ENCODE data around the gene CBY1. TPM values are rescaled to one million over a fixed set of nuclear protein-coding genes. Genes with fewer than 3 reads are reported as not detected.

Gene CBY1
- total and polyA plus RNA-seq, 7 donors: 15.4 to 39.5 (median 22.8) TPM

DNA sequence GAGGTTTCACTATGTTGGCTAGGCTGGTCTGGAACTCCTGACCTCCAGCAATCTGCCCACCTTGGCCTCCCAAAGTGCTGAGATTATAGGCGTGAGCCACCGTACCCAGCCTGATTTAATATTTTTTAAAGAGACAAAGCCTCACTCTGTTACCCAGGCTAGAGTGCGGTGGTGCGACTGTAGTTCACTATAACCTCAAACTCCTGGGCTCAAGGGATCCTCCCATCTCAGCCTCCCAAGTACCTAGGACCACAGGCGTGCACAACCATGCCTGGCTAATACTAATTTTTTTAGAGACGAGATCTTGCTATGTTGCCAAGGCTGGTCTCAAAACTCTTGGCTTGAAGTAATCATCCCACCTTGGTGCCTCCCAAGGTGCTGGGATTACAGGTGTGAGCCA lies 62.8 kb downstream of the CBY1 start:
- peaks cover 5 to 77% of the 10 kb centered on the region in 2 donors for H3K36me3 ChIP-seq (ENCODE audit: insufficient read depth in 1 of 2, low read depth in 1 of 2)
- TF ChIP-seq, protein P1, sequence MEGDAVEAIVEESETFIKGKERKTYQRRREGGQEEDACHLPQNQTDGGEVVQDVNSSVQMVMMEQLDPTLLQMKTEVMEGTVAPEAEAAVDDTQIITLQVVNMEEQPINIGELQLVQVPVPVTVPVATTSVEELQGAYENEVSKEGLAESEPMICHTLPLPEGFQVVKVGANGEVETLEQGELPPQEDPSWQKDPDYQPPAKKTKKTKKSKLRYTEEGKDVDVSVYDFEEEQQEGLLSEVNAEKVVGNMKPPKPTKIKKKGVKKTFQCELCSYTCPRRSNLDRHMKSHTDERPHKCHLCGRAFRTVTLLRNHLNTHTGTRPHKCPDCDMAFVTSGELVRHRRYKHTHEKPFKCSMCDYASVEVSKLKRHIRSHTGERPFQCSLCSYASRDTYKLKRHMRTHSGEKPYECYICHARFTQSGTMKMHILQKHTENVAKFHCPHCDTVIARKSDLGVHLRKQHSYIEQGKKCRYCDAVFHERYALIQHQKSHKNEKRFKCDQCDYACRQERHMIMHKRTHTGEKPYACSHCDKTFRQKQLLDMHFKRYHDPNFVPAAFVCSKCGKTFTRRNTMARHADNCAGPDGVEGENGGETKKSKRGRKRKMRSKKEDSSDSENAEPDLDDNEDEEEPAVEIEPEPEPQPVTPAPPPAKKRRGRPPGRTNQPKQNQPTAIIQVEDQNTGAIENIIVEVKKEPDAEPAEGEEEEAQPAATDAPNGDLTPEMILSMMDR (IDR thresholded peaks at IDR 0.05): no peak
- no peaks in the 10 kb centered on the region for H3K9me3 ChIP-seq
- H3K27ac ChIP-seq: no peak overlapping the region
- ATAC-seq (no peak), DNase-seq (peak in 1 of 2 donors; percentile 7)
- no peak overlapping the region for H3K4me3 ChIP-seq
- intact Hi-C loops (cut with DNase I): no loop called here
- H3K4me1 ChIP-seq: peaks cover 23% of the 10 kb centered on the region
- no peaks in the 10 kb centered on the region for H3K27me3 ChIP-seq (ENCODE audit: insufficient read depth in 3 of 3, low read length in 2 of 3)
- 91 to 93% (median 92%) methylated on average over 6 of the region's 6 CpGs for WGBS, 3 donors

DNA sequence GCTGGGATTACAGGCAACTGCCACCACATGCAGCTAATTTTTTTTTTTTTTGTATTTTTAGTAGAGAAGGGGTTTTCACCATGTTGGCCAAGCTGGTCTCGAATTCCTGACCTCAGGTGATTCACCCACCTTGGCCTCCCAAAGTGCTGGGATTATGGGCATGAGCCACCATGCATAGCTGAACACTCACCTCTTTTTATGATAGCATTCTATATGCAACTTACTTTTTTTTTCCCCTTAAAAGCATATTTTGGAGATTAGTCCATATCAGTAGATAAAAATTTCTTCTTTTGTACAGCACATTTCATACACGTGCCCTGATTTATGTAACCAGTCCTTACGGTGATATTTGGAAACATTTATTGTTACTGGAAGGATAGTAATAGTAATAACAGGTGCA lies 63.9 kb downstream of the CBY1 start:
- intact Hi-C loops (cut with DNase I): no loop called here
- no peaks in the 10 kb centered on the region for H3K9me3 ChIP-seq
- ATAC-seq: no peak
- H3K4me3 ChIP-seq: no peak overlapping the region
- H3K36me3 ChIP-seq (ENCODE audit: insufficient read depth in 1 of 2, low read depth in 1 of 2): peaks cover 5 to 89% of the 10 kb centered on the region in 2 donors
- H3K27me3 ChIP-seq (ENCODE audit: insufficient read depth in 3 of 3, low read length in 2 of 3): no peaks in the 10 kb centered on the region
- TF ChIP-seq, protein P1 (IDR thresholded peaks at IDR 0.05): no peak
- peaks cover 14% of the 10 kb centered on the region for H3K4me1 ChIP-seq
- 90 to 98% (median 93%) methylated on average over 3 of the region's 3 CpGs for WGBS, 3 donors
- H3K27ac ChIP-seq: no peak overlapping the region
- peak in 1 of 2 donors; percentile 12 for DNase-seq

DNA sequence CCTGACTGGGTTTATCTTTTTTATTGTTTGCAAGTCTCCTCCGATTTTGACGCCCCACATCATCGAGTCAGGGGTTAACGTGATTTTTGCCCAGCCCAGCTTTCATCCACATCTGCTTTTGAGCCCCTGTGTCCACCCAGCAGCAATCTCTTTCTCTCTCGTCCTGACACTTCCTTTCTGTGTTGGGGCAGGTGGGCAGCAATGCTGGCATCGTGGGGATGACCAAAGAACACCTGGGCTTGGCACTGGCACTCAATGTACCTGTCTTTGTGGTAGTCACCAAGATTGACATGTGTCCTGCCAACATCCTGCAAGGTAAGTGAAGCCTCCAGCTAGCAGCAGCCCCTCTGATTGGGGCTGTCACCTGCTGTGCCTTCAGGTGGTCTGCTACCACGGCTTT lies 65.1 kb downstream of the CBY1 start:
- no peak overlapping the region for H3K4me3 ChIP-seq
- TF ChIP-seq, protein P1 (IDR thresholded peaks at IDR 0.05): no peak
- no peak for DNase-seq
- H3K27me3 ChIP-seq (ENCODE audit: insufficient read depth in 3 of 3, low read length in 2 of 3): no peaks in the 10 kb centered on the region
- H3K4me1 ChIP-seq: peaks cover 13% of the 10 kb centered on the region
- H3K36me3 ChIP-seq (ENCODE audit: insufficient read depth in 1 of 2, low read depth in 1 of 2): peaks cover 8 to 92% of the 10 kb centered on the region in 2 donors
- ATAC-seq: no peak
- WGBS, 3 donors: 84 to 93% (median 92%) methylated on average over 7 of the region's 7 CpGs
- H3K9me3 ChIP-seq: no peaks in the 10 kb centered on the region
- intact Hi-C loops (cut with DNase I): no loop called here
- no peak overlapping the region for H3K27ac ChIP-seq

Other genes with a start within 250 kb of the CBY1 start
- not detected for gene KCNJ4, start 201.4 kb upstream of the CBY1 start, total RNA-seq
- under 1 TPM in 1 of 3 donors, not detected in 2; 0.01 TPM for gene KCNJ4, start 201.4 kb upstream of the CBY1 start, polyA plus RNA-seq
- 1 to 10 TPM in 2 of 4 donors, under 1 TPM in 2; 0.80 to 1.9 (median 1.2) TPM for gene KDELR3, start 188.5 kb upstream of the CBY1 start, total RNA-seq
- 1 to 10 TPM in 1 of 3 donors, under 1 TPM in 2; 0.53 to 1.1 (median 0.75) TPM for gene KDELR3, start 188.5 kb upstream of the CBY1 start, polyA plus RNA-seq
- gene DDX17, start 150.3 kb upstream of the CBY1 start, total RNA-seq: 100 to 1,000 TPM; 127 to 173 (median 150) TPM
- 10 to 100 TPM; 41.4 to 87.7 (median 49.5) TPM for gene DDX17, start 150.3 kb upstream of the CBY1 start, polyA plus RNA-seq
- gene DMC1, start 86.5 kb upstream of the CBY1 start, total RNA-seq: under 1 TPM; 0.22 to 0.54 (median 0.43) TPM
- under 1 TPM; 0.09 to 0.91 (median 0.12) TPM for gene DMC1, start 86.5 kb upstream of the CBY1 start, polyA plus RNA-seq
- gene FAM227A, start 246 bp upstream of the CBY1 start, total RNA-seq: under 1 TPM; 0.05 to 0.34 (median 0.24) TPM
- gene FAM227A, start 246 bp upstream of the CBY1 start, polyA plus RNA-seq: under 1 TPM; 0.03 to 0.32 (median 0.05) TPM
- 10 to 100 TPM; 56.9 to 80.7 (median 64.5) TPM for gene TOMM22, start 25.3 kb downstream of the CBY1 start, total RNA-seq
- 100 to 1,000 TPM in 1 of 3 donors, 10 to 100 TPM in 2; 39.5 to 125 (median 74.7) TPM for gene TOMM22, start 25.3 kb downstream of the CBY1 start, polyA plus RNA-seq
- 10 to 100 TPM; 16.7 to 27.6 (median 24.4) TPM for gene JOSD1, start 44.3 kb downstream of the CBY1 start, total RNA-seq
- gene JOSD1, start 44.3 kb downstream of the CBY1 start, polyA plus RNA-seq: 10 to 100 TPM; 14.3 to 58.5 (median 37.5) TPM
- gene GTPBP1, start 49.3 kb downstream of the CBY1 start, total RNA-seq: 10 to 100 TPM; 19.3 to 46.1 (median 41.1) TPM
- gene GTPBP1, start 49.3 kb downstream of the CBY1 start, polyA plus RNA-seq: 10 to 100 TPM; 16.4 to 24.3 (median 17.4) TPM
- gene SUN2, start 99.4 kb downstream of the CBY1 start, total RNA-seq: 100 to 1,000 TPM in 3 of 4 donors, 10 to 100 TPM in 1; 57.6 to 152 (median 106) TPM
- 100 to 1,000 TPM in 1 of 3 donors, 10 to 100 TPM in 2; 64.9 to 142 (median 93.6) TPM for gene SUN2, start 99.4 kb downstream of the CBY1 start, polyA plus RNA-seq
- 1 to 10 TPM; 3.5 to 6.4 (median 4.7) TPM for gene DNAL4, start 137.5 kb downstream of the CBY1 start, total RNA-seq
- gene DNAL4, start 137.5 kb downstream of the CBY1 start, polyA plus RNA-seq: 10 to 100 TPM in 2 of 3 donors, 1 to 10 TPM in 1; 4.2 to 13.9 (median 11.8) TPM
- gene NPTXR, start 187.4 kb downstream of the CBY1 start, total RNA-seq: 1 to 10 TPM in 1 of 4 donors, under 1 TPM in 3; 0.15 to 1.7 (median 0.61) TPM
- under 1 TPM; 0.35 to 0.53 (median 0.39) TPM for gene NPTXR, start 187.4 kb downstream of the CBY1 start, polyA plus RNA-seq
- 10 to 100 TPM; 15.1 to 21.0 (median 17.4) TPM for gene CBX6, start 215.6 kb downstream of the CBY1 start, total RNA-seq
- gene CBX6, start 215.6 kb downstream of the CBY1 start, polyA plus RNA-seq: 10 to 100 TPM in 1 of 3 donors, 1 to 10 TPM in 2; 5.2 to 17.1 (median 5.4) TPM

Measured in psoas muscle (tissue), 8 donors.